Measurements from ENCODE around the gene UGT1A8.
"Not testable (repeated sequence)": the region's sequence is repeated elsewhere in the genome, so short reads cannot be mapped to it uniquely, and the experiment has no call there.

UGT1A8 gene

GRCh38 chr2:233689031-233689430 lies 71.6 kb downstream of the UGT1A8 start:
- no peak for DNase-seq

- DNase-seq, result no peak
These were observed 72.1 kb downstream of the UGT1A8 start for GRCh38 chr2:233689501-233689900.

DNA sequence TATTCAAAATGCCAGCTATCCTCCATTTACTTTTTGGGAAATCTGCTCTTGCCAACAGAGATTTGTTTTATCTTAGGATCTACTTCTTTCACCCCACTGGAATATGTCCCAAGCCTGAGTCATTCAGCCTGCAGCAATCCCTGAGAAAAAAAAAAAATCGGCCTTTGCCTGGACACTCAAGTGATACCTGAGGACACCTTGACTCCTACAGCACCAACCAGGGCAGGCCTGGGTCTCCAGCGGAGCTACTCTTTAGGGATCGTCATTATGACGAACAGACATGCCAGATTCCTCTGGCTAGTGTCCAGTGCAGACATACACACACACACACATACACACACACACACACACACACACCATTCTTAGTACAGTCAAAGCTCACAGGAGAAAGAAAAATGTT lies 73.0 kb downstream of the UGT1A8 start:
- DNase-seq, result no peak

DNA sequence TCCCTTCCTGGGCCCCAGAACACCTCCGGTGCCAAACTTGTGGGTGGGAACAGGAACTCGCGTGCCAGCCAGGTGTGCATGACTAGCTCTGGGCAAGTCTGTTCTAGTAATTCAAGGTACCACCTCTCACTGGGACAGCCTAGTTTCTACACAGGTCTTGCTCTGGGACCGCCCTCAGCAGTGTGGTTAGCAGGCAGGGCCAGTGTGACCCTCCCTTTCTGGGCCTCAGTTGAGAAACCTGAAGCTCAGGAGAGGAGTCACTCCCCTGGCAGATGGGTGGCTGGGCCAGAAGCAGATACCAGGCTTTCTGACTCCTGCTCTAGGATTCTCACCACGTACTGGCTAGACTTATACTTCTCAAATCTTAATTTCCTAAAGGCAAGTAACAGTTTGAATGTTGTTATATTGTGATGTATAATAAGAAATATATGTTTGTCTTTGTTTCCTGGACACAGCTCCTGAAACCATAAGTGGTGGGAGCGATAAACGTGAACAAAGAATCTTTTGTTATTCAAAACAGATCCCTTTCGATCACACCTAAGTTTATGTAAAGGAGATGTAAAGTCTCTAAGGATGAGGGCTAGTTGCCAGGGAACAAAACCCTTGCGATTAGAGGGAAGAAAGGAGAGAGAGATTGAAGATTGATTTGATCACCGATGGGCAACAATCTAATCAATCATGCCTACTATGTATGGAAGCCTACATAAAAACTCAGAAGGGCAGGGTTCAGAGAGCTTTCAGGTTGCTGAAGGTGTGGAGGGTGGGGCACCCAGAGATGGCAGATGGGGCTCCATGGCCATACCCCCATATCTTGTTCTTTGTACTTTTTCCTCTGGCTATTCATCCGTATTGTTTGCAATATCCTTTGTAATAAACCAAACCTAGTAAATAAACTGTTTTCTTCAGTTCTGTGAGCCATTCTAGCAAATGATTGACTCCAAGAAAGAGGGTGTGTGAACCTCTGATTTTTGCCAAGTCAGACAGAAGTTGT lies 74.3 kb downstream of the UGT1A8 start:
- DNase-seq, result no peak

- no peak for DNase-seq
These were observed 75.2 kb downstream of the UGT1A8 start, which contains the start of gene UGT1A6 for GRCh38 chr2:233692648-233693047. UGT1A6 (plus strand) TSS chr2:233692890; CDS start chr2:233693005, 115 bp downstream.

GRCh38 chr2:233693963-233694362 lies 76.5 kb downstream of the UGT1A8 start:
- no peak for DNase-seq

- no peak for DNase-seq
These were observed 81.3 kb downstream of the UGT1A8 start for GRCh38 chr2:233698740-233699139.

DNA sequence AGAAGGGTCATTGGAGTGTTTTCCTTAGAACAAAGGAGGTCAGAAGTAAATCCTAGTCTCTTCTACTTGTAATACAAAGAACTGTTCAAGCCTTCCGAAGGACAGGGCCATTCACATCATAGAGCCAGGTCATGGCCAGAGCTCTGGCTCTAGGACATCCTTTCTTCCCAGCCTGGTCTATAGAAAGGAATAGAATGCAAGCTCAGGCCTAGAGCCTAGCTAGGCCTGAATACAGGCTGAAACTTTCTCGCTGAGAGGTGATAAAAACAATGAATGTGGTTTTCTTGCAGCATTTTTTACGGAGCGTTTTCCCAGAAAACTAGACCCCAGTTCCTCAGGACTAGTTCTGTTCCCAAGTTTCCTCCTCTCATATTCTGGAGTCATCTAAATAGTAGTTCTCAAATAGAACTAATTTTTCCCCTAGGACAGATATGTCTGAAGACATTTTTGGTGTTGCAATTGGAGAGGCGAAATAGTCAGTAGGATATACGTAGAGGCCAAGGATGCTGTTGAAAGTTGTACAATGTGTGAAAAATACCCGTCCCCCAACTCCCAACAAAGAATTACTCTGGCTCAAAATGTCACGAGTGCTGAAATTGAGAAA lies 82.1 kb downstream of the UGT1A8 start:
- no peak for DNase-seq

DNA sequence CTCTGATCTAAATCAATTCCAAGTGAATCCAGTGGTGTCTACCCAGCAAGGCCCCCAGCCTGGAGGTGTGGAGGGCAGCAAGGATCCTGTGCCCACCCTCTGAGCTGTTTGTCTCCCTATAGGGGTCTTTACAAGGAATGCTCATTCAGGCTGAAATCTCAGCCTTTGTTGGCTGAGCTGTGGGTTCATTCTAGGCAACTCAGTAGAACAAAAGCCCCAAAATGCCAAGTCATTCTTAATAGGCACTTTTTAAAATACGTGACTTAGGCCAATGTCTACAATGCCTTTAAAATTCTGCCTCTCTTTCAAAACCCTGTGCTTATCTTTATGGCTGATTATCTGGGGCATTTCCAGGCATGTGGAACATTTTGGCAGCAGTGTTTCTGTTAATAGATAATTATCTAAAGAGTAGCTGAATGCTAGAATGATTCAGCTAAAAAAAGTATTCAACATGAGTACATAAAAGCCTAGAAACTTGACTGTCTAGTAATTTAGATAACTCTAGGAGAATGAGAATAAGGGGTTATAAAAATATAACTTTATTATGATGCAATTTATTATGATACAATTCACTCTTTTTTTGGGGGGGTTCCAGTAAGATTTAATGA lies 82.7 kb downstream of the UGT1A8 start:
- DNase-seq, result no peak

DNA sequence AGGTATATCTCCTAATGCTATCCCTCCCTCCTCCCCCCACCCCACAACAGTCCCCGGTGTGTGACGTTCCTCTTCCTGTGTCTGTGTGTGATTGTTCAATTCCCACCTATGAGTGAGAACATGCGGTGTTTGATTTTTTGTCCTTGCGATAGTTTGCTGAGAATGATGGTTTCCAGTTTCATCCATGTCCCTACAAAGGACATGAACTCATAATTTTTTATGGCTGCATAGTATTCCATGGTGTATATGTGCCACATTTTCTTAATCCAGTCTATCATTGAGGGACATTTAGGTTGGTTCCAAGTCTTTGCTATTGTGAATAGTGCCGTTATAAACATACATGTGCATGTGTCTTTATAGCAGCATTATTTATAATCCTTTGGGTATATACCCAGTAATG lies 83.4 kb downstream of the UGT1A8 start:
- DNase-seq, result not testable (repeated sequence)

DNA sequence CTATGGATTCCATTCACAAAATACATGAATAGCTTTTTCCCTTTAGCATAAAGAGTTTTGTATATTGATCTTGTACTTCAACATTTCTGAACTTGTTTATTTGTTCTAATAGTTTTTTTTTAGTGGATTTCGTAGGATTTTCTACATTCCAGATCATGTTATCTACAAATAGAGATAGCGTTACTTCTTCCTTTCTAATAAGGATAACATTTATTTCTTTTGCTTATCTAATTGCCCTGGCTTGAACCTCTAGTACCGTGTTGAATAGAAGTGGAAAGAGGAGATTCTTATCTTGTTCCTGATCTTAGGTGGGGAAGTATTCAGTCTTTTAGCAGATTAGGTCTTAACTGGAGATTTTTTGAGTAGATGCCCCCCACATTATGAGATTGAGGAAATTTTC lies 84.8 kb downstream of the UGT1A8 start:
- no peak for DNase-seq

DNA sequence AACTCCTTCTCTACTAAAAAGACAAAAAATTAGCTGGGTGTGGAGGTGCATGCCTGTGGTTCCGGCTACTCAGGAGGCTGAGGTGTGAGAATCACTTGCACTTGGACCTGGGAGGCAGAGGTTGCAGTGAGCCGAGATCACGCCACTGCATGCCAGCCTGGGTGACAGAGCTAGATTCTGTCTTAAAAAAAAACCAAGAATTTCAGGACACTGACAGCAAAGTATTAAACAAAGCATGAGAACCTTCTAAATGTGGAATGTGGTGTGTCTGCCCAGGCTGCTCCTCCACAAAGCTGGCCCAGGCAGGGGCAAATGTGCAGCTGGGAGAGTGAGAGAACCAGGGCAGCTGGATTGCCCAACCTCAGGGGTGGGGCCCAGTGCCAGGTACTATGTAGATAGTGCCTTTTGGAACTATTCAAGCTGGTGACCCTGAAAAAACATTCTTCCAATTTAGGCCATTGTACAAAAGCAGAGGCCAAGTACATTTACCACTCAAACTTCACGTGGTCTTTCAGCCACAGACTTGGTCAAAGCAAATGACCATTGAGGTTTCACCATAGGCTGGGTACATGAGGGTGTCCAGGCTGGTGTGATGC lies 88.6 kb downstream of the UGT1A8 start:
- no peak for DNase-seq

DNA sequence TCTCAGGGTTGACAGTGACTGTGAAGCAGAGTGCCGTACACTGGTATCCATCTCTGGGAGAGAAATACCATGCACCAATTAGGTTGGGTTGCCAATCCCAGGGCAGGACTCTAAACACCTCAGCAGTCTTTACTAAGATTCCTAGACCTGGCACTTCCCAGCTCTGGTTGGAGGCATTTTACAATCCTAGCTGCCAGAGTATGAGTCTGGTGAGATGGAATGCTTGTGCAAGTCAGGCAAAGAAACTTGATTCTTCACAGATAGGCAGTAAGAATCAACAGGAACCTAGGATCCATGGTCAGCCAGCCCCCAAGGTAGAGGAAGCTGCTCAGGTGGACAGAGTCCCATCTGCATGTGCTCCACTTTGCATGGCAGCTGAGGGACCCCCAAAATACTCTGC lies 89.3 kb downstream of the UGT1A8 start:
- DNase-seq, result no peak

DNA sequence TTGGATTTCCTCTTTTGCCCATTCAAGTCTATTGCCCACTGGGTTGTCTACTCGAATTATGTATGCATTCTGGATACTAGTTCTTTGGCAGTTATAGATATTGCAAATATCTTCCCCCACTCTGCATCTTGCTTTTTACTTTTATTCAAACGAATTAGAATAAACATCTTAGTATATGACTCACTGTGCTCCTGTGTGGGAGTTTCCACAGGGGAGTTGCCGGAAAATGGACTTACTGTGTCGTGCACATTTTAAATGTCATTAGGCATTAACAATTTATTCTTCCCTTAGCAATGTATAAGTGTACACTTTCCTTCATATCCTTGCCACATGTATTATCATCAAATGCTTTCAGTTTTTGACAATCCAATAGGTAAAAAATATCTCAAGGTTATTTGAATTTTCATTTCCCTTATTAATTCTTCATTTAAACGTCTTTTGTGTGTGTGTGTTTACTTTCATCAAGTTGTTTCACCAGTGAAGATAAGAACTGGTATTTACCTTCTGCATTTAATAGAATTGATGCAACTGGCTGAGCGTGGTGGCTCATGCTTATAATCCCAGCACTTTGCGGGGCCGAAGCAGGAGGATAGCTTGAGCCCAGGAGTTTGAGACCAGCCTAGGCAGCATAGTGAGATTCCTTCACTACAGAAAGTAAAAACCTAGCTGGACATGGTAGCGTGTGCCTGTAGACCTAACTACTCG lies 90.7 kb downstream of the UGT1A8 start:
- no peak for DNase-seq

DNA sequence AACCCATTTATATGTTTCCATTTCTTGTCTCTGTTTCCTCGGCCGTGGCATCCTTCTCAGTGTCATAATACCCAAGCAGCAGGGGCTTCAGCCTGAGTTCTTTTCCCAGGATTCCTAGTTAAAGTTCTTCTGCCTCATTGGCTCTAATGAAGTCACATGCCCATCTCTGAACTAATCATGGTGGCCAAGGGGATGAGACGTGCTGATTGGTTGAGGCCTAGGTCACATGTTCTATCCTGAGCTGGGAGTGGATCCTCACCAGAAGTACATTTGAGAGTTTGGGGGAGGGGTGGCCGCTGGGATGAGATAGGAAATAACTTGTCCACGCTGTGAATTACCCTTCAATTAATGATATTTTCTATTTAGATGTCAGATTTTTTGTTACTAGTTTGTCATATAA lies 91.5 kb downstream of the UGT1A8 start:
- no peak for DNase-seq

- DNase-seq, result no peak
These were observed 94.0 kb downstream of the UGT1A8 start for GRCh38 chr2:233711312-233712008.

DNA sequence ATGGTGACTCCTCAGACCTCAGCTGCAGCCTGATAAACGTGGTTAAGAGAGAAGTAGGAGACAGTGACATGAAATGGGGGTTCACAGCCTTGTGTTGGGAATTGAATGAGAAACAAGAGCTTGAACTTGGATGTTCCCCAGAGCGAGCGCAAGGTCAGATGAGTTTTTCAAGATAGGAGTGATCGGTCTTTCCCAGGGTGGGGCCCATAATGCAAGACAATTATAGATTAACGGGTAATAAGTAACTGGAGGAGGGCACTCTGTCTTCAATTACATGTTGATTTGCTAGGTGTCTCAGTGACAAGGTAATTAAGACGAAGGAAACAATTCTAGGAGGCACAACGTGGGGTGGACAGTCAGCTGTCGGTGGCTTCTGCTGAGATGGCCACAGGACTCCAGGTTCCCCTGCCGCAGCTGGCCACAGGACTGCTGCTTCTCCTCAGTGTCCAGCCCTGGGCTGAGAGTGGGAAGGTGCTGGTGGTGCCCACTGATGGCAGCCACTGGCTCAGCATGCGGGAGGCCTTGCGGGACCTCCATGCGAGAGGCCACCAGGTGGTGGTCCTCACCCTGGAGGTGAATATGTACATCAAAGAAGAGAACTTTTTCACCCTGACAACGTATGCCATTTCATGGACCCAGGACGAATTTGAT lies 95.3 kb downstream of the UGT1A8 start, which contains the start of gene UGT1A5:
TSS of gene UGT1A5 (plus strand) at position 297 of the 651 bp plus-strand sequence. CDS start at position 382, 85 bp downstream.
- DNase-seq, result no peak

- DNase-seq, result no peak
These were observed 95.8 kb downstream of the UGT1A8 start for GRCh38 chr2:233713262-233713615.

DNA sequence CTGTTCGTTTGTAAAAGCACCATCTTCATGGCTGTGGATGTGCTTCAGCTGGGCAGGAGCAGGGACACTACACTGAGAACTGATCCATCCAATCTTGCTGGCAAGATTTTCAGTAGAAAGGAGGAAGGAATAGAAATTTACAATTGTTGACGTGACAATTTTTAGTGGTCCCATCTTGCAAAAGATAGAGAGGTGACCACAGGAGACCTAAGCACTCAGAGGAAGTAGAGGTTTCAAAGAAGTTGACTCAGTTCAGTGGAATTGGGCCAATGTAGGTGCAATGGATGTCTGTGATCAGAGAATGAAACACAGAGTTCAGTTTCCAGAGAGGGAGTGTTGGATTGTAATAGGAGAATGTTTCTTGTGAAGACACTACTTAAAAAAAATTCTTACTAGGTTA lies 96.7 kb downstream of the UGT1A8 start:
- DNase-seq, result no peak

- DNase-seq, result no peak
These were observed 101.1 kb downstream of the UGT1A8 start, which contains the start of gene UGT1A4 for GRCh38 chr2:233718552-233718951. UGT1A4 (plus strand) TSS chr2:233718736; CDS start chr2:233718821, 85 bp downstream.

- no peak for DNase-seq
These were observed 111.4 kb downstream of the UGT1A8 start, which contains the start of gene UGT1A3 for GRCh38 chr2:233728723-233729301. UGT1A3 (plus strand) TSS chr2:233729042; CDS start chr2:233729127, 85 bp downstream.

All from activated gamma-delta T cell (primary cell).